HG03097 (cell line): Measurements from ENCODE around the gene ATP1A4.

Source experiments
- ATAC-seq: cut with Tn5 transposase; IDR thresholded peaks from one replicate; pipeline ENCODE4 v1.9.1; 2021; ENCODE audit not compliant: unreplicated experiment, low FRiP score

The ATP1A4 gene

DNA sequence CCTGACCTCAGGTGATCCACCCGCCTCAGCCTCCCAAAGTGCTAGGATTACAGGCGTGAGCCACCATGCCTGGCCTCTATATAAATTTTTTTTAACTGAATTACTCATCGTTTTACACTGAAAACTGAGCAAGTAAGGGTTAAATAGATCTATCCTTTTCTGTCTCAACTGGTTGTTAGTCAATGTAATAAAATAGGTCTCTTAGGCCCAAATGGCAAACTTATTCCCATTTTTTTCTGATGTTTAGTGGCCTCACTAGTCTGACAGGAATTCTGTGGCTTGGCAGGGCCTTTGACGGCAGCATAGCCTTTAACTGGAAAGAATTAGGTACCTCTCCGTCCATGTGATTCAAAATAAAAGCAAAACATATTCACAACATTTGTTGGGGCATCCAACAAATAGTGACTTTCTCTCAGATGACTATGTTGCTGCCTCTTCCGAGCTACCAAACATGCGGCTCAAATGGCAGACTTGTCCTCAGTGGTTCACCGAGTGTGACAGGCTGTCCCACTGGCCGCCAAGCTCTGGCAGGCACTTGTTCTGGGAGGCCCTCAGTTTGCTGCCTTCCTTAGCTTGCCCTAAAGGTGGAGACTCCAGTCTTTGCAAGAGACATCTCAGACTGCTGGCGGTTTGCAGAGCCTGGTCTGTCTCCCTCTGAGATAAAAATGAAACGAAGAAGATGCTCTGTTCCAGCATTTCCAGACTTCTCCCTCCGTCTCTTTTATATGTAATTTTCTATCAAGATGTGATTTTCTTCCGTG lies 17.4 kb downstream of the ATP1A4 start:
- ATAC-seq, result no peak

DNA sequence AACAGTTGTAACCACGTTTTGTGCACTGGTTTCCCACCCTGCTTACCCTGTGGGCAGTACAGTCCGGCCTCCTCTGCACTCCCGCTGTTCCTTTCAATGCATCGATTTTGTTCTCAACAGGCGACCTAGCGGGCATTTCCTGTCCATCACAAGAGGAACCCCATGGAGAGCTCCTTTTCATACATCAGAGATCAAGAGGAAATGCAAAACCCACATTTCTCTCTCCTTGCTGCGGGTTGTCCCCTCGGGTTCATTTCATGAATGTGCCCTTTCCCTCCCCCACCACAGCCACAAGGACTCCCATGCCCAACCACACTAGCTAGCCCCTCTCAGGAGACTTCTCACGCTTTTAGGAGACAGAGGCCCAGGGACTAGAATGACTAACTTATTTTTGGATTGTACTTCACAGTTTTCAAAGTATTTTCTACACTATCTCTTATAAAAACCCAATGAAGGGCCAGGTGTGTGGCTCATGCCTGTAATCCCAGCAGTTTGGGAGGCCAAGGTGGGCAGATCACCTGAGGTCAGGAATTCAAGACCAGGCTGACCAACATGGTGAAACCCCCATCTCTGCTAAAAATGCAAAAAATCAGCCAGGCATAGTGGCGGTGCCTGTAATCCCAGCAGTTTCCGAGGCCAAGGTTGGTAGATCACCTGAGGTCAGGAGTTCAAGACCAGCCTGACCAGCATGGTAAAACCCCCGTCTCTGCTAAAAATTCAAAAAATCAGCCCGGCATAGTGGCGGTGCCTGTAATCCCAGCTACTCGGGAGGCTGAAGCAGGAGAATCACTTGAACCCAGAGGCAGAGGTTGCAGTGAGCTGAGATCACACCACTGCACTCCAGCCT lies 18.4 kb downstream of the ATP1A4 start:
- ATAC-seq, result peak; percentile 68

DNA sequence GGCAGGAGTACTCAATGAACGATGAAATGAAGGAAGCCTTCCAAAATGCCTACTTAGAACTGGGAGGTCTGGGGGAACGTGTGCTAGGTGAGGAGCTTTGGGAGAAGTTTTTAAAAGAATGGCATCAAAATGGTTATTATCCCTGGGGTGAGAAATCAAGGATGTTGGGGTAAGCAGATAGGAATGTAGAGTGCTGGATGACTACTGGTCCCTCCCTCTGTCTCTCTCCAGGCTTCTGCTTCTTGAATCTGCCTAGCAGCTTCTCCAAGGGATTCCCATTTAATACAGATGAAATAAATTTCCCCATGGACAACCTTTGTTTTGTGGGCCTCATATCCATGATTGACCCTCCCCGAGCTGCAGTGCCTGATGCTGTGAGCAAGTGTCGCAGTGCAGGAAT lies 20.0 kb downstream of the ATP1A4 start:
- ATAC-seq, result no peak

DNA sequence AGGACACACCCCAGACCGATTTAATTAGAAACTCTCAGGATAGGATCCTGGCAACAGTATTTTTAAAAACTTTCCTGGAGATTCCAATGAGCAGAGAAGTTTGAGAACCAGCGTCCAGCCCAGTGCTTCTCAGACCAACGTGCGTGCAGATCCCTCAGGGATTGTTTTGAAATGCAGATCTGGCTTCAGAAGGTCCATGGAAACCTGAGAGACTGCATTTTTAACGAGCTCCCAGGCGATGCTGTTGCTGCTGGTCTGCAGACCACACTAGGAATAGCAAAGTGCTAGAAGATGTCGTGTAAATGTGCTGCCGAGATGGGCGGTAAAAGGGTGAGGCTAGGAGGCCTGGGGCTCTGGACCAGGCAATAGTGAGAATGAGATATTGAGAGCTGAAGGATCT lies 20.6 kb downstream of the ATP1A4 start:
- ATAC-seq, result no peak

DNA sequence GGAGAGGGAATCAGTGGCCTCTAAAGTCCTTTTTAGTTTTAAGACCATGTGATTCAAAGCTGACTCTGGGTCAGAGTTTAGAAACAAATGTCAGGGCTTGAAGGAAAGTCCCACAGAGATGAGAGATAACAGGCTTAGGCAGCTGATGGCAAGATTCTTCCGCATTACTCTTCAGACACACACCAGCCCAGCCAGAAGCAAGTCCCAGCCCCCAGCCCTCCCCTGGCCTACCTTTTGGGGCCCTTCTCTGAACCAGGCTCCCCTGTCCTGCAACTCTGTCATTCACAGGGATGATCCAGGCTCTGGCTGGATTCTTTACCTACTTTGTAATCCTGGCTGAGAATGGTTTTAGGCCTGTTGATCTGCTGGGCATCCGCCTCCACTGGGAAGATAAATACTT lies 25.8 kb downstream of the ATP1A4 start:
- ATAC-seq, result no peak

DNA sequence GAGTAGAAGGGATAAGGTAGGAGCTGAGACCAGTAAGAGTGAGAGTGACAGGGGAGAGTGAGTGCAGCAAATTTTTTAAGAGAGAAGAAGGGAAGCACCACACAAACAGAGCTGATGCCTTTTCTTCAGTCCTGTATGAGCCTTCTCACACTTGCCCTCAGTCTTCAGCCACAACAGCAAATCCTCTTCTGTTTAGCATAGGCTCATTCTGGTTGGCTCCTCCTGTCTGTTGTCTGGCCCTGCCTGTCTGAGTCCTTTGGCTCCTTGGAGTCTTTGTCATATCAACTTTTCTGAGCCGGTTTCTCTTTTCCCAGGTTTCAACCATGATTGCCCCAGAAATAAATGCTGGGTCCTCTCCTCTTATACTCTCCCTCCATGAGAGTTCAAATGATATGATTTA lies 26.3 kb downstream of the ATP1A4 start:
- ATAC-seq, result no peak

DNA sequence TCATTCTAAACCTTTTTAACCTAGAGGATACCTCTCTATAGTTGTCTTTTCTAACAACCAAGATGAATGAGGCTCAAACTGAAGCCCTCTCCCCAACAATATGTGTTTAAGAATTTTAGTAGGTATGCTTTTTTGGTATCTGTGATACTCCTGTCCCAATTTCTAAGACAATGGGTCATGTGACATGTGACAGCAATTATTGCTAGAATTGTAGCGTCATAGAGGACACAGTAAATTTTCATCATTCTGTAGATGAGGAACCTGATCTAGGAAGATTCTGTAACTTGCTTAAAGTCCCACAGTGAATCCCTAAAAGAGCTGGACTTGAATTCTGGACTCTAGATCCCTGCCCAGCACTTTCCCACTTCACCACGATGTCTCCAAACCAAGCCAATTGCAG lies 27.3 kb downstream of the ATP1A4 start:
- ATAC-seq, result no peak

DNA sequence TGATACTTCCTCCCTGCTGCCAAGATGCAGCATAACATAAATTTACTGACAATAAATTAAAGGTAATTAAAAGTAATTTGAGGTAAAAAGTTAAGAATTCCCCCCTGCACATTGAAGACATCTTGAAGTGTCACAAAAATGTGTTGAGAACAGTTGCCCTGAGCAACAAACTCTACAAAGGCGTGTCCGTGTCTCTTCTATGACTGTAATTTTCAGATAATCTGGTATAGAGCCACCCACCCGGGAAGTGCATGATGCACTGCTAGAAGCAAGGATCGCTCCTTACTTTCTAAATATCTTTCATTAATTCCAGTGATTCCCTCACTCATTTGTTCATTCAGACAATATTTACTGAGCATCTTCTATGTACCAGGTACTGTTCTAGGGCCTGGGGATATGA lies 27.9 kb downstream of the ATP1A4 start:
- ATAC-seq, result no peak

DNA sequence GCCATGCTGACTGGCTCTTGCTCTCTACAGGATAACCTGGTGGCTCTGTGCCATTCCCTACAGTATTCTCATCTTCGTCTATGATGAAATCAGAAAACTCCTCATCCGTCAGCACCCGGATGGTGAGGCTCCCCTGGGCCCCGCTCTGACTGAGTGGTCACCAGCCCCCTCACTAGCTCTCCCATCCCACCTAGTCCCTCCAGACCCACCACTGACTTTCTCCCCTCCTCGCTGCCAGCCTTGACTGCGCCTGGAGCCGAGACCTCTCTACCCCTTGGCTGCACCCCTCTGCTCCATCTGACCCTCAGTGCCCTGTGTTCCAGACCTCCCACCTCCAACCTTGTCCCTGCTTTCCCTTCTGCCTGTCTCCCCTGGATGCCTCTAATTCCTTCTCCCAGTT lies 34.8 kb downstream of the ATP1A4 start:
- no peak for ATAC-seq

DNA sequence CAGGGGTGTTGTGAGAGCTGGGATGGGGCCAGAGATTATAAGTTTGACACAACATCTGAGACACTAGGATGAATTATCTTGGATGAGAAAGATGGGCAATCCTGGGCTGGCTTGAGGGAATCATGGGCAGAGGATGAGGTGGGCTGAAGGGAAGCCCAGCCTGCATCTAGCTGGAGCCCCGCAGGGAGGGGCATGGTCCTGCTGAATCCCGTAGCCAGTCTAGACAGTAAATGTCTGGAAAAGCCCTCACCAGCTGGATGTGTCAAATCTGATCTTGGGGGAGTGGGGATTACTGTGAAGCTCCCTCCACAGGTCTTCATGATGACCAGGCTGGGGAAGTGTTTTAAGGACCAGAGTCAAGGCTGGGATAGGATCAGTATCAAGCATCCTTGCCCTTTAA lies 35.3 kb downstream of the ATP1A4 start:
- ATAC-seq, result no peak

DNA sequence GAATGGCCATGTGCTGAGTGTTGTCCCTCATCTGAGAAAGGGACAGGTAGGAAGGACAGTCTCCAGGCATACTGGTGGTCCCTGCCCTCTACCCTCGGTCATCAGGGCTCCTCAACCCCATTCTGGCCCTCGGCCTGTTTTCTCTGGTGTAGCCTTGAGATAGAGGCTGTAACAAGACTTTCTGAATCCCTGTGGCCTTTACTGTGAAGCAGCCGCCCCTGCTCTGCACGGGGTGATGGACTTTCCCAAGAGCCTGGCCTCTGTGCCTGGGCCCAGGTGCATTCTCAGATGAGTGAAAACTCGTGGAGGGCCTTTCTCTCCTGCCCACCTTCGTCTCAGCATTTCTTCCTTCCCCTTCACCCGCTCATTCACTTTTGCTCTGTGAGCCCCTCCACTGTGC lies 36.0 kb downstream of the ATP1A4 start:
- ATAC-seq, result no peak

DNA sequence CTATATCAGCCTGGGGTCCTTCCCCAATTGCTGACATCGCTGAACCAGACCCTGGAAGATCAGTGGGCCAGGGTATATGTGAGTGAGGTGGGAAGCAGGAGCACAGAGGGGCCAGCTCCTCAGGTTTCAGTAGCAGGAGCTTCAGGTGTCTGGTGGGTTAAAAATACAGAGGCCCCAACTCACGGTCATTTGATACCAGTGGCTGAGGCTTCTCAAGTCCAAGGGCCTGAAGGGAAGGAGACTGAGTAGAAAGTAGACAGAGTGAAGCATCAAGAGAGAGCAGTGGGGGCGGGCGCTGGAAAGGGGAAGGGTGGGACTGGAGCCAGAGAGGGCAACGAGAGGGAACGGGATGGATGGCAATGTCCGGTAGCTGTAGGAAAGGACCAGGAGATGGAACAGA lies 36.9 kb downstream of the ATP1A4 start:
- ATAC-seq, result no peak

DNA sequence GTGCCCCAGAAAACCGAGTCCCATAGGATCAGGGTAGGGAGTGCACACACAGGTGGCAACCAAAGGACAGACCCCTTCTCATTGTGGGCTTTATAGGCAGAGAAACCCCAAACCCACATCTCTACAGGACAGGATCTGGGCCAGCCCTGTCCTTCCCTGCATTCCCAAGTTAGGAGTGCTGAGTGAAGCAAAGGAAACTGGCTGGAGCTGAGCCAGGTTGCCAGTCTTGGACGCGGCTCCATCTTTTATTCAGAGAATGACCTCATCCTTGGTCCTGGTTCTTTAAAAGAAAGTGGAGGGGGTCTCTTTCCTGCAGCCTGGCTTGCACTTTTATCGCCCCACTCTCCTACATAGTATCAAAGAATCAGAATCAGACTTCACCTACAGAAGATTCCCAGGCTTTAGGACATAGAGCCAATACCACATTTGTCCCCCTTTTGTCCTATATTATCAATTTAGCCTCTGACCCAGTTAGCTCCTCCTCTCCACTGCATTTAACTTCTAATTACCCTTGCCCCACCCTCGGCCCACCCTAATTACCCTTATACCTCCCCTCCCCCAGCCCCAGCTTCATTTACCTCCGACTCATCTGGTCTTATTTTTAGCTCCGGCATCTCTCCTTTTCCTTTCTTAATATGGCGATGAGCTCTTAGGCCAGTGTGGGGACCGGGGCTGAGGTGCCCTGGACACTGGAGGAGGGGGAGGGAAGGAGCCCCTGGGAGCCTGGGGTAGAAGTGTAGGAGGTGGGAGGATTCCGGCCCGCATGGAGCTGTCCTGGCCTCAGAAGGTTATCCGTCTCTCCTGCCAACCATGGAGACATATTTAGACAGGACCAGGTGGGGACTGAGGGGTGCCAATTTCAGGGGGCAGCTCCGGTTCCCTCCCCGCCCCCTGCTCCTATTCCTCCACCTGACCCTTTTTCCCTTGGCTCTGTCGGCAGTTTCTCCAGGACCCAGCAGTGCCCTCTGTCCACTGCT lies 38.5 kb downstream of the ATP1A4 start, which contains the start of gene CASQ1:
TSS of gene CASQ1 (plus strand) at position 927 of the 977 bp plus-strand sequence. CDS start 177 bp downstream, outside the sequence.
- ATAC-seq, result no peak

DNA sequence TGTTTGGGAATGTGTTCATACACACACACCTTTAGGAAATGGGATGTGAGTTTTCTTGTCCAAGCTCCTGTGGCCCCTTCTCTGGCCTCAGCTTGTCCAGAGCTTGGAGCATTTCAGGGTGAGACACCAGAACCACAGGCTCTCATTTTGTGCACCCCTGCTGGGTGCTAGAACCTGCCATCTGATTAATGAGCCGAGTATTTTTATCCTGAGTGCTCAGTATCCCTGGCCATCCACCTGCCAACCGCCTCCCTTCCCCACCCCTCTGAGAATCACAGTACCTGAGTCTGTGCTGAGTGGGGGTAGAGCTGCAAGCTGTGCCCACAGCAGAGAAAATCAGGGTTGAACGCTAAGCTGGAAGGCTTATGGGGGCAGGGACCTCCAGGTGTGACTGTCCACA lies 40.4 kb downstream of the ATP1A4 start:
- no peak for ATAC-seq

DNA sequence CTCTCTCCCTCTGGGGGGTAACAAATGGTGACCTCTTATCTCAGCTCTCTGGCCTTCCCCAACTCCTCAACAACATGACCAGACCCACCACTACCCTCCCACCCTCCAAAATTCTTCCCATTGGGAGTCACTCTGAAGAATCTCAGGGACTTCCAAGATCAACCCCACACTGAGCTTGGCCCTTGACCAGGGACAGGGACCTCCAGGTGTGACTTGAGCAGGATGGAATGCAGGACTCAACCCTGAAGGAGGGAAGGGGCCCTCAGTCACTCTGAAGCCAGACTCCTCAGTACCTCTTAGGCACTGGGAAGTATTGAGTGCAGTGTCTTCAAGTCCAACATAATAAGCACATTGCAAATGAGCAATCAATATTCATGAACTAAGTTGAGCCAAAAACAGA lies 40.8 kb downstream of the ATP1A4 start:
- no peak for ATAC-seq

DNA sequence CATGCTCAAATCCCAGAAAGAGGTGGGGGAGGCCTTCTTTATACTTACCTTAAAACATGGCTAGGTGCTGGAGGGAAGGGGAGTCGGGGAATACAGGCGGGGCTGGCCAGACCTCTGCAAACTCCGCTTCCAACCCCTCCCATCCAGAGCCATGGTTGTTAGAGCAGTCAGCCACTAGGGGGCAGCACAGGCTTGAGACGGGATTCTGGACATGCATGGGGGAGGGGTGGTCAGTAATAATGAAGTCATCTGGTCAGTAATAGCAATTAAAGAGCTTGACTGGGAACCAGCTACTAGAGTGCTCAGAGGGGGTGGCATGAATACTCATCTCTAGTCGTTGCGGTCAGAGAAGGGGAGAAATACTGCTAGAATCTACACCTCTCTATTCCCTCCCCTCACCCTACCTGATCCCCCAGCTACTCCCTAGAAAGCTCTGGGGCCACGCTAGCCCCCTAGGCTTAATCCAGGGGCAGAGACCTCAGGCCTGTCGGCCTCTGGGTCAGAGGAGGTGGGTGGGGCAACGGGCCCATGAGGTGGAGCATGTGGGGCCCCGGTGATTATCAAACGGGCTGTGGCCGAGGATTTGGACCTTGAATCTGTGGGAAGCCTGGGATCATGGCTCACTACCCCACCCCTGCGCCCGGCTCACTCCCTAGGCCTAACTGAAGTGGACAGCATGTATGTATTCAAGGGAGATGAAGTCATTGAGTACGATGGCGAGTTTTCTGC lies 41.9 kb downstream of the ATP1A4 start:
- ATAC-seq, result no peak

DNA sequence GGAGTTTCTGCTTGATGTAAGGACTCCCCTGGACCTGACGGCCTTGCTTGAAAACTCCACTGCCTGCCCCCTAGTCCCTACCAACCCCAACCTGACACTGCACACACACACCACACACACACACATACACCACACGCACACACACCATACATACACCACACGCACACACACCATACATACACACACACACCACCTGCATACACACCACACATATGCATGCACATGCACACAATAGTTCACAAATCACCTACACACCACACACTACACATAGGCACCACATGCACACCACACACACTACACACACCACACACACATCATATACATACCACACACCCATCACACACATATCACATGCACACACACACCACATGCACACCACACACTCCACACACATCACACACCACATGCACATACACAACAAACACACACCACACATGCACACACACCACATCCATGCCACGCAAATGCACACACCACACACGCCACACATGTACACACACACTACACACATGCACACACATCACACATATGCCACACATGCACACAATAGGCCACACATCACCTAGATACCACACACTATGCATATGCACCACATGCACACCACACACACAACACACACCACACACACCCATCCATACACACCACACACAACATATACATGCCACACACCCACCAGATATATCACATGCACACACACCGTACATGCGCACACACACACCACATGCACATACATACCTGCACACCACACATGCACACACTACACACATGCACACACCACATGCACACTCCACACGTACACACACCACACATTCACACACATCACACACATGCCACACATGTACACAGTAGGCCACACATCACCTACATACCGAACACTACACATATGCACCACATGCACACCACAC lies 42.7 kb downstream of the ATP1A4 start:
- no peak for ATAC-seq

DNA sequence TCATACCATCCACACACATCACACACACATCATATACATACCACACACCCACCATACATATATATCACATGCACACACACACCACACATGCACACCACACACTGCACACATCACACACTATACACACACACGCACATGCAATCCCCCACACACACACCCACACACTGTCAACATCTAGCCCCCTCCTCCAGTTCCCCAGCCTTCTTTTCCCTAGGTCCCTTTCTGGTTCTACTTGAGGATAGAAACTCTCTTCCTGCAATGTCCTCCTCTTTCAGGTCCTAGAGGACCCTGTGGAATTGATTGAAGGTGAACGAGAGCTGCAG lies 43.3 kb downstream of the ATP1A4 start:
- no peak for ATAC-seq

DNA sequence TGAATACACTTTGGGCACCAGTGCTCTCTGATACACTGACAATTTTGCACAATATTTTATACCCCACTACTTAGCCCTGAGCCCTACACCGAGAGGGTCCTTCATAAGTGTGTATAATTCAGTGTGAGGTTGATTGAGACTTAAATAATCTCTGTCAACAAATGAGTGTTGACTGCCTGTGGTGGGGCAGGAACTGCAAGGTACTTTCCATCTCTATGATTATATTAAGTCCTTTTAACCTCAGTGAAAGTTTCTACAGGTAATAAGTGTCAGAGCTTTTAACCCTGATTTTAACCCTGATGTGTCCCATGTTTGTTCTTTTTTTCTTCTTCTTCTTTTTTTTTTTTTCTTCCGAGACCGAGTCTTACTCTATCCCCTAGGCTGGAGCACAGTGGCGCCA lies 44.7 kb downstream of the ATP1A4 start:
- ATAC-seq, result no peak
